Measurements from ENCODE around the gene ZNF830. TPM values are rescaled to one million over a fixed set of nuclear protein-coding genes. Genes with fewer than 3 reads are reported as not detected.

Gene ZNF830
- total and polyA plus RNA-seq, 9 of the 15 experiments (the other 6 are each of a cell fraction or from before 2014, with no cell fraction given), result 13.1 to 28.7 (median 21.7) TPM

DNA sequence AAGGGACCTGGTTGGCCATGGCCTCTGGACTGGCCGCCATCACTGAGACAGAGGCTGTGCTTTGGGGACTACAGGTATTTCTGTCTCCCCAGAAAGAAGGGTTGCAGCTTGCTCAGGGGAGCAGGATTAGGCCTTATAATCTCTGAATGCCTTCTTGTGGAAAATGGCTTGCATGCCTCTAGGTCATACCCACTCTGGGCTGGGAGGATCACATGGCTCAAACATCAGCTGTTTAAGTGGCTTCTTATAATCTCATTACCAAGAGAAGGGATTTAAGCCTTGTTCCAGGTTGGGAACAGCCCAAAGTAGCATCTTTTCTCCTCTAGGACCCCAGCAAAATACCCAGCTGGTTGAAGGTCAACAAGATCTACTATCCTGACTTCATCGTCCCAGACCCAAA is 38.1 kb downstream of the ZNF830 start:
- in situ Hi-C loops (cut with MboI) (loop anchor here (5.0 kb wide), 2 partner anchors 93 to 123 kb away; partner anchors contain the start of gene FNDC8), intact Hi-C loops (cut with micrococcal nuclease) (loop anchor here (5.0 kb wide), 1 partner anchor 88 kb away; no protein-coding TSS in a partner anchor)
- DNase-seq (ENCODE audit: extremely low read depth in 1 of 4, low spot score in 3 of 4), result no peak
- ChIA-PET POLR2A (interaction anchor here (0.8 to 2.7 kb wide), 7 partner anchors 9 to 142 kb away, joined by 3 to 8 read pairs (median 4); partner anchors contain the start of genes LIG3 and RAD51D), CTCF (ENCODE audit: low intra/inter-chr PET ratio) (interaction anchor here (1.4 to 2.9 kb wide), 2 partner anchors 90 to 120 kb away, joined by 5 to 49 read pairs; partner anchors contain the start of genes FNDC8 and RAD51D)
- FAIRE-seq, result no peak
- Histone ChIP-seq H3K4me1 (replicated peaks in 1 of 2; ENCODE audit: control insufficient read depth in 2 of 2, insufficient read depth in 2 of 2, low read length in 2 of 2) (peaks cover 3 to 11% of the 10 kb centered on the region in 2 experiments; a peak in 3 of 5 replicates), H3K9ac (ENCODE audit: insufficient read depth in 1 of 2, low read depth in 2 of 2, low read length in 2 of 2) (peak overlapping the region in 1 of 2 experiments; percentile 11; a peak in 1 of 4 replicates), H2AFZ (ENCODE audit: low read depth, low read length) (no peak overlapping the region), H3K9me3 (replicated peaks; ENCODE audit: control insufficient read depth, insufficient read depth, low read depth, low read length) (no peaks in the 10 kb centered on the region), H3K9me1 (ENCODE audit: control insufficient read depth, insufficient read depth, low read length) (no peaks in the 10 kb centered on the region), H3K79me2 (ENCODE audit: control insufficient read depth, insufficient read depth, low read length) (no peaks in the 10 kb centered on the region), H3K4me3 (no peak overlapping the region), H3K27ac (ENCODE audit: extremely low read depth, low read depth, low read length) (no peak overlapping the region), H3K4me2 (ENCODE audit: insufficient read depth, low read length) (no peak overlapping the region), H4K20me1 (replicated peaks; ENCODE audit: control insufficient read depth, insufficient read depth, low read length) (no peaks in the 10 kb centered on the region; the same call in 1 of the 2 replicates), H3K27me3 (ENCODE audit: control insufficient read depth in 2 of 2, insufficient read depth in 2 of 2, low read length in 2 of 2) (no peaks in the 10 kb centered on the region), H3K36me3 (ENCODE audit: control insufficient read depth, insufficient read depth, low read length) (peaks cover 96% of the 10 kb centered on the region)
- BruUV-seq (replicated peaks), result no TSS peak
- no peak for ATAC-seq
- 92% methylated on average over 2 of the region's 2 CpGs for WGBS (ENCODE audit: insufficient coverage, low coverage, missing lambda C conversion rate)
- TF ChIP-seq PTTG1 (tag; IDR thresholded peaks at IDR 0.05; ENCODE audit: low read depth) (no peak), ESRRB (CRISPR knock-in tag; IDR thresholded peaks at IDR 0.05; ENCODE audit: borderline replicate concordance) (no peak), ZNF717 (CRISPR knock-in tag; IDR thresholded peaks at IDR 0.05) (no peak), HMGN3 (IDR thresholded peaks at IDR 0.05; ENCODE audit: borderline replicate concordance, extremely low read depth, insufficient read length, low read depth, low read length) (no peak), FOXK2 (conservative IDR thresholded peaks at IDR 0.05 in 1 of 2, IDR thresholded peaks at IDR 0.05 in 1 of 2; ENCODE audit: low read depth in 2 of 2) (no peak), PRMT5 (CRISPR knock-in tag; IDR thresholded peaks at IDR 0.05) (no peak), PHF8 (IDR thresholded peaks at IDR 0.05; ENCODE audit: borderline replicate concordance, low read length) (no peak), ZNF609 (CRISPR knock-in tag; IDR thresholded peaks at IDR 0.05; ENCODE audit: borderline replicate concordance) (no peak), CHD1 (IDR thresholded peaks at IDR 0.05; ENCODE audit: low read length) (no peak), CREB3L1 (IDR thresholded peaks at IDR 0.05; ENCODE audit: borderline replicate concordance, low read depth) (no peak)
- TF ChIP-seq, protein P1, sequence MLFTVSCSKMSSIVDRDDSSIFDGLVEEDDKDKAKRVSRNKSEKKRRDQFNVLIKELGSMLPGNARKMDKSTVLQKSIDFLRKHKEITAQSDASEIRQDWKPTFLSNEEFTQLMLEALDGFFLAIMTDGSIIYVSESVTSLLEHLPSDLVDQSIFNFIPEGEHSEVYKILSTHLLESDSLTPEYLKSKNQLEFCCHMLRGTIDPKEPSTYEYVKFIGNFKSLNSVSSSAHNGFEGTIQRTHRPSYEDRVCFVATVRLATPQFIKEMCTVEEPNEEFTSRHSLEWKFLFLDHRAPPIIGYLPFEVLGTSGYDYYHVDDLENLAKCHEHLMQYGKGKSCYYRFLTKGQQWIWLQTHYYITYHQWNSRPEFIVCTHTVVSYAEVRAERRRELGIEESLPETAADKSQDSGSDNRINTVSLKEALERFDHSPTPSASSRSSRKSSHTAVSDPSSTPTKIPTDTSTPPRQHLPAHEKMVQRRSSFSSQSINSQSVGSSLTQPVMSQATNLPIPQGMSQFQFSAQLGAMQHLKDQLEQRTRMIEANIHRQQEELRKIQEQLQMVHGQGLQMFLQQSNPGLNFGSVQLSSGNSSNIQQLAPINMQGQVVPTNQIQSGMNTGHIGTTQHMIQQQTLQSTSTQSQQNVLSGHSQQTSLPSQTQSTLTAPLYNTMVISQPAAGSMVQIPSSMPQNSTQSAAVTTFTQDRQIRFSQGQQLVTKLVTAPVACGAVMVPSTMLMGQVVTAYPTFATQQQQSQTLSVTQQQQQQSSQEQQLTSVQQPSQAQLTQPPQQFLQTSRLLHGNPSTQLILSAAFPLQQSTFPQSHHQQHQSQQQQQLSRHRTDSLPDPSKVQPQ (CRISPR knock-in tag; IDR thresholded peaks at IDR 0.05; ENCODE audit: borderline replicate concordance), result no peak

Measured in K562 (cell line).